Left kidney (tissue), 2 donors: ENCODE data around the gene ARHGAP25. TPM values are rescaled to one million over a fixed set of nuclear protein-coding genes. Genes with fewer than 3 reads are reported as not detected.

Source experiments
- DNase-seq: peaks from one replicate; pipeline ENCODE4 v3.0.0-alpha.2; 2013
- polyA plus RNA-seq: library from polyadenylated mRNA; unstranded; fragments of 120-200 nt; gene quantifications from one replicate; pipeline ENCODE4 v1.2.1, GENCODE V29; 2013; ENCODE audit not compliant: insufficient read length

The ARHGAP25 gene
- polyA plus RNA-seq, 1 donor = 6.8 TPM

- no peak for DNase-seq
Observed at GRCh38 chr2:68861330-68861729, 126.7 kb downstream of the ARHGAP25 start.

GRCh38 chr2:68862889-68863288 lies 128.3 kb downstream of the ARHGAP25 start:
- no peak for DNase-seq

GRCh38 chr2:68863996-68864395 lies 129.4 kb downstream of the ARHGAP25 start:
- no peak for DNase-seq

GRCh38 chr2:68865108-68865507 lies 130.5 kb downstream of the ARHGAP25 start:
- no peak for DNase-seq

- DNase-seq = peak; percentile 11
Observed at GRCh38 chr2:68870215-68870614, 135.6 kb downstream of the ARHGAP25 start.

- DNase-seq = no peak
Observed at GRCh38 chr2:68871159-68871764, 136.7 kb downstream of the ARHGAP25 start, which contains the start of gene BMP10. TSS of gene BMP10 (minus strand) at chr2:68871397. CDS start at chr2:68871358, 39 bp downstream.

Other genes starting within 250 kb of the ARHGAP25 start
- gene PROKR1, start 91.2 kb upstream of the ARHGAP25 start, polyA plus RNA-seq = 0.40 TPM
- not detected for gene BMP10, start 136.6 kb downstream of the ARHGAP25 start, polyA plus RNA-seq
- not detected for gene GKN2, start 218.1 kb downstream of the ARHGAP25 start, polyA plus RNA-seq
- gene GKN1, start 239.8 kb downstream of the ARHGAP25 start, polyA plus RNA-seq = not detected